ENCODE results near the gene CTPS1.

GRCh38 chr1:40971966-40972365, 7.5 kb upstream of the CTPS1 start:
- TF ChIP-seq CTCF (conservative IDR thresholded peaks at IDR 0.05 in 1 of 2, IDR thresholded peaks at IDR 0.05 in 1 of 2; ENCODE audit: low read depth in 1 of 2, low read length in 2 of 2), result no peak
- TF ChIP-seq EZH2 (IDR thresholded peaks at IDR 0.05; ENCODE audit: low read length, missing control alignments), result no peak

Data from fibroblast of lung (primary cell).